Measurements from ENCODE around the gene LRP1B.
A peak's percentile ranks its signal among the peaks of the same experiment; 100 is the strongest.

Gene LRP1B

DNA sequence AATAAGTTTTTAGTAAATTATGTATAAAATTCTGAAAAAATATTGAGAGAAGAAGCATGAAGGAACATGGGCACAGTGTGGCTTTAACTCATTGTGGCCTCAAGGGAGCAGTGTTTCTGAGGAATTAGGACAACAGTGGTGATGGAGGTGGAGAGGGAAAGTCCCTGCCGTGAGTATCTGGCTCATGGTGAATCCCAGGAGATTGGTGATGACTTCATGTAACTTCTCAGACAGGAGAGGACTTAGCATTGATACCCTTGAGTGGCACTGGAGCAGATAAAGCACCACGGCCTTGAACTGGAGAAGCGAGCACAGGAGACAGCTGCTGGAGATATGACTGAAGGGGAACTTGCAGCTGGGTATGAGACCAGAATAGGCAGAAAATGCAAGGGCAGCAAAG, 35.0 kb upstream of the LRP1B start:
- TF ChIP-seq, protein P1, sequence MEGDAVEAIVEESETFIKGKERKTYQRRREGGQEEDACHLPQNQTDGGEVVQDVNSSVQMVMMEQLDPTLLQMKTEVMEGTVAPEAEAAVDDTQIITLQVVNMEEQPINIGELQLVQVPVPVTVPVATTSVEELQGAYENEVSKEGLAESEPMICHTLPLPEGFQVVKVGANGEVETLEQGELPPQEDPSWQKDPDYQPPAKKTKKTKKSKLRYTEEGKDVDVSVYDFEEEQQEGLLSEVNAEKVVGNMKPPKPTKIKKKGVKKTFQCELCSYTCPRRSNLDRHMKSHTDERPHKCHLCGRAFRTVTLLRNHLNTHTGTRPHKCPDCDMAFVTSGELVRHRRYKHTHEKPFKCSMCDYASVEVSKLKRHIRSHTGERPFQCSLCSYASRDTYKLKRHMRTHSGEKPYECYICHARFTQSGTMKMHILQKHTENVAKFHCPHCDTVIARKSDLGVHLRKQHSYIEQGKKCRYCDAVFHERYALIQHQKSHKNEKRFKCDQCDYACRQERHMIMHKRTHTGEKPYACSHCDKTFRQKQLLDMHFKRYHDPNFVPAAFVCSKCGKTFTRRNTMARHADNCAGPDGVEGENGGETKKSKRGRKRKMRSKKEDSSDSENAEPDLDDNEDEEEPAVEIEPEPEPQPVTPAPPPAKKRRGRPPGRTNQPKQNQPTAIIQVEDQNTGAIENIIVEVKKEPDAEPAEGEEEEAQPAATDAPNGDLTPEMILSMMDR (IDR thresholded peaks at IDR 0.05; ENCODE audit: extremely low read depth, missing control alignments), result peak; percentile 15
- DNase-seq (ENCODE audit: low spot score), result peak; percentile 12

DNA sequence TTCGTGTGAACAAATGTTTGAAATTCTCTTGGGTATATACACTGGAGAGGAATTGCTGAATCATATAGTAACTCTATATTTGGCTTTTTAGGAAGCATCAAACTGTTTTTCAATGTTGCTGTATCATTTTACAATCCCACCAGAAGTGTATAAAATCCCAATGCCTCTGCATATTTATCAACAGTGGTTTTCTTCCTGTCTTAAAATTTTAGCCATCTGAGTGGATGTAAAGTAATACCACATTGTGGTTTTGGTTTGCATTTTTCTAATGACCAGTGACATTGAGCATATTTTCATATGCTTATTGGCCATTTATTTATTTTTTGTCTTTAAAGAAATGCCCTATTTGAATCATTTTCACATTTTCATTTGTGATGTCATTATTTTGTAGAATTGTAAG, 22.8 kb upstream of the LRP1B start:
- TF ChIP-seq, protein P1 (IDR thresholded peaks at IDR 0.05; ENCODE audit: extremely low read depth, missing control alignments), result no peak
- DNase-seq (ENCODE audit: low spot score), result no peak

DNA sequence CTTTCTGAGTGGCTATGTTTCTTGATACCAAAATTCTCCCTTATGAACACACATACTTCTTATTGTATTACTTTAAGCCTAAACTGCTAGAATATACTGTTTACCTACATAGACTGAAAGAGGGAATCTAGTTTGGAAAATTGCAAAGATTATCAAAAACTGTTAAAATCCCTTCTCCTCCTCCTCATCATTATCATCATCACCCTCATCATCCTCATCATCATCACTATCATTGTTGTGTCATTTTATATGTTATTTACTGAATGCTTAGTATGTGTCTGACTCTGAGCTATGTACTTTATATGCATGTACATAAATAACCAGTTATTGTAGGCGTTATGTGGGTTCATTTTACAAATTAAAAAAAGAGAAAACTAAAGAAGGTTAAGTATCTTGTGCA, 19.6 kb upstream of the LRP1B start:
- TF ChIP-seq, protein P1 (IDR thresholded peaks at IDR 0.05; ENCODE audit: extremely low read depth, missing control alignments), result no peak
- no peak for DNase-seq (ENCODE audit: low spot score)

DNA sequence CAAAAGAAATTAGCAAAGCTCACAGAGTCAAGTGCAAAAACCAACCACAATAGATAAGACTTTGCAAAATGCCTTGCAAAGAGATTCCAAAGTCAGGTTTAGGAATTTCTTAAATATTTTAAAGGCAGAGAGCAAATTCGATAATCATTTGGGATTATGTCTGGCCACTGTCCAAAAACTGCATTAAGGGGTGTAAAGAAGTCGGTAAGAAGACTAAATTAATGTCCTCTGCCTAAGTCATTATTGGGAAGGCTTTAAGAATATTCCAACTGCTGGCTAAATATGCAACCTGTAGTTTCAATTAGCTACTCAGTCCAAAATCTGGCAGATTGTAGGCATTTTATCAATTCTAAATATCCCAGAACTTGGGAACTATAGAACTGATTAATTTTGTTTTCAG, 13.7 kb upstream of the LRP1B start:
- DNase-seq (ENCODE audit: low spot score), result no peak
- TF ChIP-seq, protein P1 (IDR thresholded peaks at IDR 0.05; ENCODE audit: extremely low read depth, missing control alignments), result no peak

DNA sequence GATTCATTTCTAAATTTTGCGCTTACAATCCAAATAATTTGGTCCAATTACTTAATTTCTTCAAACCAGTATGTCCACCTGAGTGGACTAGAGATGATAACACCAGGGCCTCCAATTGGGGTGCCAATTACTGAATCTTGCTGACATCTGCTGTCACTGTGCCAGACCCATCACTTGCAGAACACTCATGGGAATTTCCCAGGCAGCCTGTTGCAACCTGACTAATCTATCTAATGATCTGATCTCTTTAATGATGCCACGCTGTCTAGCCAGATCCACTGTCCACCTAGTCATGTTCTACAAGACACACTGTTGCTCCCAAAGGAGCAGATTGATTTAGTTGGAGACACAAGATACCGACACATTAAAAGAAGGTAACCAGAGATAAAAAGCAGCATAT, 11.8 kb upstream of the LRP1B start:
- TF ChIP-seq, protein P1 (IDR thresholded peaks at IDR 0.05; ENCODE audit: extremely low read depth, missing control alignments), result no peak
- no peak for DNase-seq (ENCODE audit: low spot score)

DNA sequence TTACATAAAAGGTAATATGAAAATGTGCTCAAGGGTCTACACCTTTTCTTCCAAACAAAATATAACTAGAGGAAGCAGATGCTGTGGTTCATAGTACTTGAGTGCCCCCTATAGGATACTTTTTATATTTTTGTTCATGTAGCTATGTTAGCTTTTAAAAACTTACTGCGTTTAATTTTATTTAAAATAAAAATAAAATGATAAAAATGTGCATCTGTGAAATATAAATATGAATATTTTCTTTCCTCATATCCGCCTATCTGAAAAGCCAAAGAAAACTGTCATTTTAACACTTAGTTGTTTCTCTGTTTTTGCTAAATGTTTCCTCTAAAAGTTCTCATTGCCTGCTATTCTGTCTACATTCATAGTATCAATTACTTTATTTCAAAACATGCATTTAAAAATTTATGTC, 9.6 kb upstream of the LRP1B start:
- DNase-seq (ENCODE audit: low spot score), result no peak
- TF ChIP-seq, protein P1 (IDR thresholded peaks at IDR 0.05; ENCODE audit: extremely low read depth, missing control alignments), result peak; percentile 14

DNA sequence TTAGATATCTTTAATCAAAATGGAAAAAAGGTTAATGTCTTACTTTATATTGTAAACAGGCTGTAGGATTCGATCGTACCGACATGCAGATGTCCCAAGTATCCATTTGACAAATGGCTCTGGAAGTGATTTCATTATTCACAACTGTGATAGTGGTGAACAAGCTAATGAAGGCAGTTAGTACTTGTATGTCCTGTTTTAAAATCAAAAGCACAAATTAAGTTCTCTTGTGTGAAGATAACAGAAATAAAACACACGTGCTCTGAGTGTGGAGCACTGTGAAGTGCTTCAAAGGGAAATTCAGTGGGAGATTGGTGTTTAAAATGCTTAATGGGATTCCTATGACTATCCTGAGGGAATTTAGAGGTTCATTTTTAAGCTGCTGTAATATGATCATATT, 8.6 kb upstream of the LRP1B start:
- DNase-seq (ENCODE audit: low spot score), result no peak
- TF ChIP-seq, protein P1 (IDR thresholded peaks at IDR 0.05; ENCODE audit: extremely low read depth, missing control alignments), result no peak

Data from GM20000 (cell line).